Esophagus muscularis mucosa (tissue), 3 donors: Measurements from ENCODE around the gene APOL4.
"Not testable (repeated sequence)": the region's sequence is repeated elsewhere in the genome, so short reads cannot be mapped to it uniquely, and the experiment has no call there.

Experiments used
- POLR2A ChIP-seq: fragments of 450-650 bp; IDR thresholded peaks from one replicate; pipeline ENCODE4 v1.6.1; 2017; ENCODE audit warnings: antibody characterized with exemption, moderate library complexity, mild to moderate bottlenecking, low read depth
- POLR2AphosphoS5 ChIP-seq, 2 donors: sonication (generic); formaldehyde crosslinking; IDR thresholded peaks; one replicate each; pipeline ENCODE4 v1.6.1; 2017; ENCODE audit warnings: antibody characterized with exemption in 2 of 2
- TF ChIP-seq, protein P1 (sequence below), 3 experiments: fragments of 200-600 bp in 2 of 3; fragments of 450-650 bp in 1 of 3; sonication (generic) in 2 of 3; IDR thresholded peaks; one replicate each; pipeline ENCODE4 v1.5.1; 2017 to 2019; ENCODE audit warnings: antibody characterized with exemption in 3 of 3, mild to moderate bottlenecking in 2 of 3, moderate library complexity in 1 of 3

DNA sequence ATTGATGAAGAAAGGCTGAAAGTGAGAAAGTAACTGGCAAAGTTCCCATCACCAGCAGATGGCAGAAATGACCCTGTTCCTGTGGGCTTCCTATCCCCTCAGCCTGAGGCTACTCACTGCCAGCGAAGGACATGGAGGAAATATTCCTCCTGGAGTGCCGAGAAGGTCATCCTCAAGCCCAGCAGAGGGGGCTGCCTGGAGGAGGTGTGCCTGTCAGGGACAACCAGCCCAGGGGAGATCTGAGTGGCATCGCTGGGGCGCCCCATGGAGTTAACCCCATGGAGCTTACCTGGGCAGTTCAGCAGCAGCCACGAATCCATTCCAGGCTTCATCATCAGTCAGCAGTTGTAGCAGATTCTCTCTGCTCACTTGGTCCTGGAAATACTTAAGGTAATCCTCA, 29.4 kb upstream of the APOL4 start:
- TF ChIP-seq, protein P1, sequence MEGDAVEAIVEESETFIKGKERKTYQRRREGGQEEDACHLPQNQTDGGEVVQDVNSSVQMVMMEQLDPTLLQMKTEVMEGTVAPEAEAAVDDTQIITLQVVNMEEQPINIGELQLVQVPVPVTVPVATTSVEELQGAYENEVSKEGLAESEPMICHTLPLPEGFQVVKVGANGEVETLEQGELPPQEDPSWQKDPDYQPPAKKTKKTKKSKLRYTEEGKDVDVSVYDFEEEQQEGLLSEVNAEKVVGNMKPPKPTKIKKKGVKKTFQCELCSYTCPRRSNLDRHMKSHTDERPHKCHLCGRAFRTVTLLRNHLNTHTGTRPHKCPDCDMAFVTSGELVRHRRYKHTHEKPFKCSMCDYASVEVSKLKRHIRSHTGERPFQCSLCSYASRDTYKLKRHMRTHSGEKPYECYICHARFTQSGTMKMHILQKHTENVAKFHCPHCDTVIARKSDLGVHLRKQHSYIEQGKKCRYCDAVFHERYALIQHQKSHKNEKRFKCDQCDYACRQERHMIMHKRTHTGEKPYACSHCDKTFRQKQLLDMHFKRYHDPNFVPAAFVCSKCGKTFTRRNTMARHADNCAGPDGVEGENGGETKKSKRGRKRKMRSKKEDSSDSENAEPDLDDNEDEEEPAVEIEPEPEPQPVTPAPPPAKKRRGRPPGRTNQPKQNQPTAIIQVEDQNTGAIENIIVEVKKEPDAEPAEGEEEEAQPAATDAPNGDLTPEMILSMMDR (IDR thresholded peaks at IDR 0.05), result not testable (repeated sequence)
- TF ChIP-seq POLR2AphosphoS5 (IDR thresholded peaks at IDR 0.05); POLR2A: not testable (repeated sequence)
